ENCODE measurements around the gene UST. TPM values are rescaled to one million over a fixed set of nuclear protein-coding genes. Genes with fewer than 3 reads are reported as not detected.
"Not testable (repeated sequence)": the region's sequence is repeated elsewhere in the genome, so short reads cannot be mapped to it uniquely, and the experiment has no call there.

Gene UST
- total and polyA plus RNA-seq, 2 donors (not counting 1 experiment from before 2014, with no cell fraction given): 7.3 to 16.9 TPM

DNA sequence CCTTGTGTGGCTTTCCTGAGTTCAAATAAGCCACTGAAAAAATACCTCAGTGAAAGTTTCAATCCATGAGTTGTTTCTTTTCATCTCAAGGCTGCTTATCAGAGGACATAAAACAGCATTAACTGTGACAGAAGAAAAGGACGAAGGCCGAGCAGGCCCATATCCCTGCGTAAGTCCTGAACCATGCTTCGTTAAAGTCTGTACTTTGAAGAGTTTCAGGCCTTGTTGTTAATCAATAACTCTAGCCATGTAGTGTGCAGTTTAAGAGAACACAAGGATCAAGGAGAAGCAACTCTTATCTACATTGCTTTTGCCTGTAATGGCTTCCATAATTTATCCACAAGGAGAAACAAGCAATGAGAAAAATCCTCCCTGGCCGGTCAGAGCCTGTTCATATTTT is 165.4 kb downstream of the UST start:
- ATAC-seq (ENCODE audit: low read depth): no peak
- no peaks in the 10 kb centered on the region for H3K9me3 Mint-ChIP-seq (ENCODE audit: insufficient read depth)
- no peaks in the 10 kb centered on the region for H3K4me1 ChIP-seq (ENCODE audit: control insufficient read depth in 2 of 2, insufficient read depth in 2 of 2, low read length in 2 of 2)
- WGBS (ENCODE audit: insufficient coverage): 92% methylated on average over 4 of the region's 5 CpGs
- peaks cover 13% of the 10 kb centered on the region for H3K79me2 ChIP-seq (ENCODE audit: control insufficient read depth, insufficient read depth, low read length)
- H3K36me3 ChIP-seq (replicated peaks in 1 of 2; ENCODE audit: control extremely low read depth in 1 of 2, control insufficient read depth in 1 of 2, extremely low read depth in 1 of 2, insufficient read depth in 2 of 2, low read length in 1 of 2): peaks cover 0 to 4% of the 10 kb centered on the region in 2 experiments
- H3K4me2 ChIP-seq (replicated peaks; ENCODE audit: low read depth, low read length, poor library complexity, severe bottlenecking): no peak overlapping the region
- no peaks in the 10 kb centered on the region for H3K27me3 Mint-ChIP-seq
- H3K4me3 Mint-ChIP-seq: no peak overlapping the region
- H3K4me1 Mint-ChIP-seq: peaks cover 5% of the 10 kb centered on the region
- H3K27ac Mint-ChIP-seq: no peak overlapping the region
- no peak overlapping the region for H3K9ac ChIP-seq (ENCODE audit: low read length)
- intact Hi-C loops (cut with micrococcal nuclease): no loop called here
- H4K20me1 ChIP-seq (ENCODE audit: control insufficient read depth, insufficient read depth, low read length, poor library complexity, severe bottlenecking): no peaks in the 10 kb centered on the region
- POLR2A ChIA-PET: no interaction called here
- CTCF ChIA-PET: no interaction called here
- TF ChIP-seq, protein P1, sequence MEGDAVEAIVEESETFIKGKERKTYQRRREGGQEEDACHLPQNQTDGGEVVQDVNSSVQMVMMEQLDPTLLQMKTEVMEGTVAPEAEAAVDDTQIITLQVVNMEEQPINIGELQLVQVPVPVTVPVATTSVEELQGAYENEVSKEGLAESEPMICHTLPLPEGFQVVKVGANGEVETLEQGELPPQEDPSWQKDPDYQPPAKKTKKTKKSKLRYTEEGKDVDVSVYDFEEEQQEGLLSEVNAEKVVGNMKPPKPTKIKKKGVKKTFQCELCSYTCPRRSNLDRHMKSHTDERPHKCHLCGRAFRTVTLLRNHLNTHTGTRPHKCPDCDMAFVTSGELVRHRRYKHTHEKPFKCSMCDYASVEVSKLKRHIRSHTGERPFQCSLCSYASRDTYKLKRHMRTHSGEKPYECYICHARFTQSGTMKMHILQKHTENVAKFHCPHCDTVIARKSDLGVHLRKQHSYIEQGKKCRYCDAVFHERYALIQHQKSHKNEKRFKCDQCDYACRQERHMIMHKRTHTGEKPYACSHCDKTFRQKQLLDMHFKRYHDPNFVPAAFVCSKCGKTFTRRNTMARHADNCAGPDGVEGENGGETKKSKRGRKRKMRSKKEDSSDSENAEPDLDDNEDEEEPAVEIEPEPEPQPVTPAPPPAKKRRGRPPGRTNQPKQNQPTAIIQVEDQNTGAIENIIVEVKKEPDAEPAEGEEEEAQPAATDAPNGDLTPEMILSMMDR (IDR thresholded peaks at IDR 0.05): no peak
- TF ChIP-seq EZH2 (IDR thresholded peaks at IDR 0.05; ENCODE audit: borderline replicate concordance, insufficient read depth, low read depth, low read length, poor library complexity, severe bottlenecking): no peak
- no peak overlapping the region for H3K27ac ChIP-seq (ENCODE audit: low read length in 2 of 2)
- peaks cover 0 to 6% (median 0%) of the 10 kb centered on the region in 3 donors for H3K9me3 ChIP-seq (ENCODE audit: control extremely low read depth in 1 of 3, control insufficient read depth in 2 of 3, insufficient read depth in 1 of 3, low read length in 2 of 3)
- H2AFZ ChIP-seq (ENCODE audit: insufficient read depth, low read depth, low read length, poor library complexity, severe bottlenecking): no peak overlapping the region
- DNase-seq: no peak
- no peak overlapping the region for H3K4me3 ChIP-seq (ENCODE audit: control extremely low read depth in 1 of 5, extremely low read depth in 1 of 5, insufficient read depth in 1 of 5, low read depth in 2 of 5, low read length in 4 of 5)
- no peaks in the 10 kb centered on the region for H3K27me3 ChIP-seq (replicated peaks in 1 of 4; ENCODE audit: control extremely low read depth in 1 of 4, control insufficient read depth in 3 of 4, insufficient read depth in 4 of 4, low read length in 3 of 4)

DNA sequence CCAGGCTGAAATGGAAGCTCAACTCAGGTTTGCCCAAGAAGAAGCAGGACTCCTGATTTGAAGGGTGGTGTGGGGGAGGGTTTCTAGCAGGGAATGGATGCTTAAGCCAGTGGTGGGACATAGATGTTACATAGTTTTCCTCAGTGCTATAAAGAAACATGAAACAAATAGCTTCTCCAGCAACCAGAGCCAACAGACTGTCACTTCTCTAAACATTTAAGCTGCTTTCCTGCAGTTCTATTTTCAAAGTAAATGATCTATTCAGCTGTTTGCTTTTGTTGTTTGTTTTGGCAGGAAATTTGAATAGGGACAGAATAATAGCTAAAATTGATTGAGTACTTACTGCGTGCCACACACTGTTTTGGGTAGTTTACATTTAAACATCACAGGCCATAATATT is 169.0 kb downstream of the UST start:
- ATAC-seq (ENCODE audit: low read depth): no peak
- Histone ChIP-seq H2AFZ (ENCODE audit: insufficient read depth, low read depth, low read length, poor library complexity, severe bottlenecking) (no peak overlapping the region), H3K4me1 (ENCODE audit: control insufficient read depth in 2 of 2, insufficient read depth in 2 of 2, low read length in 2 of 2) (no peaks in the 10 kb centered on the region), H3K36me3 (replicated peaks in 1 of 2; ENCODE audit: control extremely low read depth in 1 of 2, control insufficient read depth in 1 of 2, extremely low read depth in 1 of 2, insufficient read depth in 2 of 2, low read length in 1 of 2) (peaks cover 0 to 4% of the 10 kb centered on the region in 2 experiments), H3K27me3 (replicated peaks in 1 of 4; ENCODE audit: control extremely low read depth in 1 of 4, control insufficient read depth in 3 of 4, insufficient read depth in 4 of 4, low read length in 3 of 4) (no peaks in the 10 kb centered on the region), H3K9ac (ENCODE audit: low read length) (no peak overlapping the region), H3K9me3 (ENCODE audit: control extremely low read depth in 1 of 3, control insufficient read depth in 2 of 3, insufficient read depth in 1 of 3, low read length in 2 of 3) (peaks cover 0 to 6% (median 6%) of the 10 kb centered on the region in 3 donors), H3K4me3 (ENCODE audit: control extremely low read depth in 1 of 5, extremely low read depth in 1 of 5, insufficient read depth in 1 of 5, low read depth in 2 of 5, low read length in 4 of 5) (no peak overlapping the region), H4K20me1 (ENCODE audit: control insufficient read depth, insufficient read depth, low read length, poor library complexity, severe bottlenecking) (peaks cover 5% of the 10 kb centered on the region), H3K27ac (ENCODE audit: low read length in 2 of 2) (no peak overlapping the region), H3K79me2 (ENCODE audit: control insufficient read depth, insufficient read depth, low read length) (peaks cover 17% of the 10 kb centered on the region), H3K4me2 (replicated peaks; ENCODE audit: low read depth, low read length, poor library complexity, severe bottlenecking) (no peak overlapping the region)
- WGBS (ENCODE audit: insufficient coverage): no CpG with 5 or more reads among the region's 1 CpG
- DNase-seq: no peak
- ChIA-PET POLR2A (no interaction called here), CTCF (interaction anchor here (0.6 to 1.0 kb wide), 3 partner anchors 17 to 337 kb away, joined by 3 to 5 read pairs (median 3); no protein-coding TSS in a partner anchor)
- Mint-ChIP-seq H3K9me3 (ENCODE audit: insufficient read depth) (peaks cover 5% of the 10 kb centered on the region), H3K4me1 (peaks cover 5% of the 10 kb centered on the region), H3K27ac (no peak overlapping the region), H3K27me3 (no peaks in the 10 kb centered on the region), H3K4me3 (no peak overlapping the region)
- TF ChIP-seq, protein P1 (IDR thresholded peaks at IDR 0.05): no peak
- TF ChIP-seq EZH2 (IDR thresholded peaks at IDR 0.05; ENCODE audit: borderline replicate concordance, insufficient read depth, low read depth, low read length, poor library complexity, severe bottlenecking): no peak
- intact Hi-C loops (cut with micrococcal nuclease): no loop called here

DNA sequence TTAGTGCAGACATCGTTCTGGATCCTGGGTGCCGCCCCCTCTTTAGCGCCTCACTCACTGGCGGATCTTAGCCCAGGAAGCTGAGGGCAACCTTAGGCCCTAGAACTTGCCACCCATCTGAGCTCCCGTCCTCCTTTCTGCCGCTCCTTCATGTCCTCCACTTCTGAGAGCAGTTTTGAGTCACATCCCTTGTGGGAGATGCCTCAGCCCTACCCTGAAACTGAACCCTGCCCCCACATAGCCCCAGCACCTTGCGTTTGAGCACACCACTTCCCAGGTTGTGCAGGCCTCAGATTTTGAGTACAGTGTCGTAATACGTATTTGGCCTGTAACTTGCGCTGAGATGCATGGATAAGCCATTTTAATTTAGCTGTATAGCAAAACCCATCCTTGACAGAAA is 169.7 kb downstream of the UST start:
- H2AFZ ChIP-seq (ENCODE audit: insufficient read depth, low read depth, low read length, poor library complexity, severe bottlenecking); H3K9me3 ChIP-seq (ENCODE audit: control extremely low read depth in 1 of 3, control insufficient read depth in 2 of 3, insufficient read depth in 1 of 3, low read length in 2 of 3); POLR2A ChIA-PET; H4K20me1 ChIP-seq (ENCODE audit: control insufficient read depth, insufficient read depth, low read length, poor library complexity, severe bottlenecking); CTCF ChIA-PET; H3K27me3 ChIP-seq (replicated peaks in 1 of 4; ENCODE audit: control extremely low read depth in 1 of 4, control insufficient read depth in 3 of 4, insufficient read depth in 4 of 4, low read length in 3 of 4); DNase-seq; H3K4me3 ChIP-seq (ENCODE audit: control extremely low read depth in 1 of 5, extremely low read depth in 1 of 5, insufficient read depth in 1 of 5, low read depth in 2 of 5, low read length in 4 of 5); H3K27me3 Mint-ChIP-seq; H3K4me2 ChIP-seq (replicated peaks; ENCODE audit: low read depth, low read length, poor library complexity, severe bottlenecking); H3K9ac ChIP-seq (ENCODE audit: low read length); intact Hi-C loops (cut with micrococcal nuclease); H3K27ac Mint-ChIP-seq; ATAC-seq (ENCODE audit: low read depth); H3K36me3 ChIP-seq (replicated peaks in 1 of 2; ENCODE audit: control extremely low read depth in 1 of 2, control insufficient read depth in 1 of 2, extremely low read depth in 1 of 2, insufficient read depth in 2 of 2, low read length in 1 of 2); H3K27ac ChIP-seq (ENCODE audit: low read length in 2 of 2); H3K4me1 ChIP-seq (ENCODE audit: control insufficient read depth in 2 of 2, insufficient read depth in 2 of 2, low read length in 2 of 2); H3K9me3 Mint-ChIP-seq (ENCODE audit: insufficient read depth); H3K4me1 Mint-ChIP-seq; H3K4me3 Mint-ChIP-seq: not testable (repeated sequence)
- peaks cover 18% of the 10 kb centered on the region for H3K79me2 ChIP-seq (ENCODE audit: control insufficient read depth, insufficient read depth, low read length)
- WGBS (ENCODE audit: insufficient coverage): 89% methylated on average over 9 of the region's 10 CpGs
